Measurements from ENCODE around the gene ZNF239.
"Not testable (repeated sequence)": the region's sequence is repeated elsewhere in the genome, so short reads cannot be mapped to it uniquely, and the experiment has no call there.

The ZNF239 gene

DNA sequence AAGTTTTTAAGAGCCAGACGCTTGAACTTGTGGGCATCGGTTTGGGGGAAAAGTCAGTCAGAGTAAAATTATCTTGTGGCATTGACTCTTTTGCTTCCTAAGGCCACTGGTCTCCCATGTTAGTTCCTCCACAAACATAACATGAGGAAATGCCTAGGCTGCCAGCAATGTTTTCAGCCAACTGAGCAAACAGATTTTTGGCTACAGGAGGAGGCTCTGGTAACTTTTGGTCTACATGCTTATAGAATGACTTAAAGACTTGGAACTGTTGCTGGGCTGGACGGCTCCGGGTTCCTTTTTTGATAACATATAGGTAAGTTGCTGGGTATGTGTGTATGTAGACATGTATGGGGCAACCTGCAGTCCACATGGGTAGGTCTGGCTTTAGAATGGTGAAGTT lies 9.6 kb upstream of the ZNF239 start:
- no peak for DNase-seq (ENCODE audit: low read depth in 2 of 2, low spot score in 1 of 2)

DNA sequence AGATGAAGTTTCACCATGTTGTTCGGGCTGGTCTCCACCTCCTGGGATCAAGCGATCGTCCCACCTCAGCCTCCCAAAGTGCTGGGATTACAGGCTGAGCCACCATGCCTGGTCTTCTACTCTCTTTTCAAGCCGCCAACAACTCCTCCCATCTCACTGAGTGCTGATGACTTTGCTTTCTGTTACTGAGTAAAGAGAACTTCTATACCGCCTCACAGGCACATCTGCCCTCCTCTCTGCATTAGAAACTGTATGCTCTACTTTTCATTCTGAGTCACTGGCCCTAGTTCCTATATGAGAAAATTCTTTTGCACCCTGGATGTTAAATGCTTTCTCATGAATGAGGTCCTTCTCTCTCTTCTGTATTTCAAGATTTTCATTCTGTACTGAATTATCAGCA lies 2.2 kb upstream of the ZNF239 start:
- no peak for DNase-seq (ENCODE audit: low read depth in 2 of 2, low spot score in 1 of 2)

DNA sequence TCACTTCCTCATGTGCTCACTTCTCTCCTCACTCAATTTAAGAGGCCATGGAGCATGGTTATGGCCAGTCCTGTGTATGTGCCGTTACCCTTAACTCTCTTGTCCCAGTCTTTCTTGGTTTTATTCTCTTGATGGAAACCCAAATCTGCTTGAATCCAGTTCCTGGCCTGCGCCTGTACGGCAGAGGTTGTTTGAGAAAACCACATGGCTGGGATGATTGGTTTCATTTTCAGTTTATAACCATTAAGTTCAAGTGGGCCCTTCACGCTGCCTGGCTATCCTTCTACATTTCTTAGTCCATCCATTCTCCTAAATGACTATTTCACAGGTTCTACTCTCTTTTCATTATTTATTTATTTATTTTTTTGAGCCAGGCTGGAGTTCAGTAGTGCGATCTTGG lies 1.6 kb upstream of the ZNF239 start:
- no peak for DNase-seq (ENCODE audit: low read depth in 2 of 2, low spot score in 1 of 2)

- DNase-seq (ENCODE audit: low read depth in 2 of 2, low spot score in 1 of 2), result no peak
Observed at GRCh38 chr10:43574906-43575305, 490 bp upstream of the ZNF239 start.

- DNase-seq (ENCODE audit: low read depth in 2 of 2, low spot score in 1 of 2), result no peak
Observed at GRCh38 chr10:43573250-43574000, 991 bp downstream of the ZNF239 start.

DNA sequence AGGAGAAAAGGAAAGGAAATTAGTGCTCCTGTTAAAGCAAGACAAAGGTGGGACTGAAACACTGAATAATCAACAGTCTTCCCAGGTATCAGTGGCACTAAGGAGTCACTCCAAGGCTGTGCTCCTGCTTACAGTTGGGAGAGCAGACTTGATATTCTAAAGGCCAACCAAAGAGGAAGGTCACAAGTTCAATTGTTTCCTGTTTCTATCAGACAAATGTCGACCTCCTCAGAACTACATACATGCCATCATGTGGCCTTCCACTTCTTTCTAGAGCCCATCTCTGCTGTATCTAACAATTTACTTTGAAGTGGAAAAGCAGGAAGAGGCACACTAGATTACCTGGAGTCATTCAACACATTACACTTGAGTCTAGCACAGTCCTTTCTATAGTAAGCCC lies 3.4 kb downstream of the ZNF239 start:
- DNase-seq (ENCODE audit: low read depth in 2 of 2, low spot score in 1 of 2), result no peak

DNA sequence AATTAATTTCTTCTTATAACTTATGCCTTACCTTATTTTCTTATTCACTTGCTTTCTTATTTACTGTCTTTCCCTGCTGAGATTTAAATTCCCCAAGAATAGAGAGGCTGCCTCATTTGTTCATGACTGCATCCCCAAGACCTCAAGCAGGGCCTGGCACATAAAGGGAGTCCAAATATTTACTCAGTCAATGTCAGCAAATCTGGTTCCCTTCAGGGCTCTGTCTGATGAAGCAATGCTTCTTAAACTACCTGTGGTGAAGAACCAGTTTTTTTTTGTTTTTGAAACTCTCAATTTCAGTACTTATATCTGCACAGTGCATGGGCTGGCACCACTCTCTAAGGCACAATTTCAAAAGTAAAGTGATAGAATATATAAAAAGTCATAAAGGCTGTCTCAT lies 4.7 kb downstream of the ZNF239 start:
- DNase-seq (ENCODE audit: low read depth in 2 of 2, low spot score in 1 of 2), result no peak

DNA sequence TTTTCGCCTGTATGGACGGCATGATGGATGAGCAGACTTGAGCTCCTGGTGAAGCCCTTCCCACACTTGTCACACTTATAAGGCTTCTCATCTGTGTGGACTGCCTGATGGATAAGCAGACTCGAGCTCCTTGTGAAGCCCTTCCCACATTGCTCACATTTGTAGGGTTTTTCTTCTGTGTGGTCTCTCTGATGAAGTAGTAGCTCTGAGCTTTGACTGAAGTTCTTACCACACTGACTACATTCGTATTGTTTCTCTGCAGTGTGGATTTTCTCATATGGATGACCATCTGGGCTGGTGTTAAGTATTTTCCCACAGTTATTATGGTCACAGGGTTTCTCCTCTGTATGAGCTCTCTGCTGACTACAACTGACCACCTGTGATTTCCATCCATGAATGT lies 17.2 kb downstream of the ZNF239 start:
- DNase-seq (ENCODE audit: low read depth in 2 of 2, low spot score in 1 of 2), result no peak

GRCh38 chr10:43543746-43544145 lies 30.7 kb downstream of the ZNF239 start:
- DNase-seq (ENCODE audit: low read depth in 2 of 2, low spot score in 1 of 2), result not testable (repeated sequence)

- no peak for DNase-seq (ENCODE audit: low read depth in 2 of 2, low spot score in 1 of 2)
Observed at GRCh38 chr10:43524434-43525247, 49.8 kb downstream of the ZNF239 start.
